Parathyroid adenoma (tissue), 2 donors: ENCODE results near the gene CADPS2.

ENCODE experiments used
- H2AFZ ChIP-seq: fragments of 300-600 bp; sonication (generic); one replicate; pipeline ENCODE4 v1.7.0; 2017; ENCODE audit warnings: antibody characterized with exemption, mild to moderate bottlenecking
- H3K27ac ChIP-seq: fragments of 300-600 bp; sonication (generic); one replicate; pipeline ENCODE4 v1.7.0; 2017
- H3K27me3 ChIP-seq: fragments of 300-600 bp; sonication (generic); one replicate; pipeline ENCODE4 v1.7.0; 2017; ENCODE audit warnings: low read length; ENCODE audit not compliant: control insufficient read depth, insufficient read depth
- H3K36me3 ChIP-seq: fragments of 300-600 bp; sonication (generic); one replicate; pipeline ENCODE4 v1.7.0; 2017; ENCODE audit warnings: low read length; ENCODE audit not compliant: control insufficient read depth, insufficient read depth
- H3K4me1 ChIP-seq: fragments of 300-600 bp; sonication (generic); one replicate; pipeline ENCODE4 v1.7.0; 2017; ENCODE audit warnings: control low read depth
- H3K4me2 ChIP-seq: fragments of 300-600 bp; sonication (generic); one replicate; pipeline ENCODE4 v1.7.0; 2017; ENCODE audit warnings: low read length
- H3K4me3 ChIP-seq: fragments of 300-600 bp; sonication (generic); one replicate; pipeline ENCODE4 v1.7.0; 2017; ENCODE audit warnings: low read depth, low read length
- H3K79me2 ChIP-seq: fragments of 300-600 bp; sonication (generic); one replicate; pipeline ENCODE4 v1.7.0; 2017; ENCODE audit warnings: control low read depth
- H3K9ac ChIP-seq: fragments of 300-600 bp; sonication (generic); one replicate; pipeline ENCODE4 v1.7.0; 2017; ENCODE audit warnings: mild to moderate bottlenecking
- H3K9me3 ChIP-seq: fragments of 300-600 bp; sonication (generic); one replicate; pipeline ENCODE4 v1.7.0; 2017; ENCODE audit warnings: low read length; ENCODE audit not compliant: control insufficient read depth
- TF ChIP-seq, protein P1 (sequence below): fragments of 300-600 bp; sonication (generic); IDR thresholded peaks from one replicate; pipeline ENCODE4 v1.7.0; 2017; ENCODE audit warnings: antibody characterized with exemption, mild to moderate bottlenecking
- donor health status: primary hyperparathyroidism.

CADPS2 gene

DNA sequence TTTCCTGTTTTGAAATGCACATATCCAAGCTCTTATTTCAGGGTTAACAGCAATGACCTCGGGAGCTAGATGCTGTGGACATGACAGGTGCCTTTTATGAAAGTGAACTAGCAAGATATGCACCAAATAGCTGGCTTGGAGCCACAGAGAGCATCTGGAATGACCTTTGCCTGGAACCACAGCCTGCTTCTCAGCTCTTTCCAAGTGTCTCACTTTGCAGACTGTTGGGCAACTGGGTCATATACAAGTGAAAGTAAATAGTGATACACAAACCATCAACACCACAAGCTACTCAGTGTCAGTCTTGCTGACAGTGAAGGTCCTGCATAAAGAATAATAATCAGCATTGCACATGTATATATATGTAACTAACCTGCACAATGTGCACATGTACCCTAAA, 370.9 kb downstream of the CADPS2 start:
- Histone ChIP-seq H2AFZ (no peak overlapping the region), H3K79me2 (no peaks in the 10 kb centered on the region), H3K4me2 (no peak overlapping the region), H3K4me1 (no peaks in the 10 kb centered on the region), H3K27ac (no peak overlapping the region), H3K4me3 (no peak overlapping the region), H3K9me3 (no peaks in the 10 kb centered on the region), H3K9ac (no peak overlapping the region), H3K36me3 (no peaks in the 10 kb centered on the region), H3K27me3 (no peaks in the 10 kb centered on the region)
- TF ChIP-seq, protein P1, sequence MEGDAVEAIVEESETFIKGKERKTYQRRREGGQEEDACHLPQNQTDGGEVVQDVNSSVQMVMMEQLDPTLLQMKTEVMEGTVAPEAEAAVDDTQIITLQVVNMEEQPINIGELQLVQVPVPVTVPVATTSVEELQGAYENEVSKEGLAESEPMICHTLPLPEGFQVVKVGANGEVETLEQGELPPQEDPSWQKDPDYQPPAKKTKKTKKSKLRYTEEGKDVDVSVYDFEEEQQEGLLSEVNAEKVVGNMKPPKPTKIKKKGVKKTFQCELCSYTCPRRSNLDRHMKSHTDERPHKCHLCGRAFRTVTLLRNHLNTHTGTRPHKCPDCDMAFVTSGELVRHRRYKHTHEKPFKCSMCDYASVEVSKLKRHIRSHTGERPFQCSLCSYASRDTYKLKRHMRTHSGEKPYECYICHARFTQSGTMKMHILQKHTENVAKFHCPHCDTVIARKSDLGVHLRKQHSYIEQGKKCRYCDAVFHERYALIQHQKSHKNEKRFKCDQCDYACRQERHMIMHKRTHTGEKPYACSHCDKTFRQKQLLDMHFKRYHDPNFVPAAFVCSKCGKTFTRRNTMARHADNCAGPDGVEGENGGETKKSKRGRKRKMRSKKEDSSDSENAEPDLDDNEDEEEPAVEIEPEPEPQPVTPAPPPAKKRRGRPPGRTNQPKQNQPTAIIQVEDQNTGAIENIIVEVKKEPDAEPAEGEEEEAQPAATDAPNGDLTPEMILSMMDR = no peak

DNA sequence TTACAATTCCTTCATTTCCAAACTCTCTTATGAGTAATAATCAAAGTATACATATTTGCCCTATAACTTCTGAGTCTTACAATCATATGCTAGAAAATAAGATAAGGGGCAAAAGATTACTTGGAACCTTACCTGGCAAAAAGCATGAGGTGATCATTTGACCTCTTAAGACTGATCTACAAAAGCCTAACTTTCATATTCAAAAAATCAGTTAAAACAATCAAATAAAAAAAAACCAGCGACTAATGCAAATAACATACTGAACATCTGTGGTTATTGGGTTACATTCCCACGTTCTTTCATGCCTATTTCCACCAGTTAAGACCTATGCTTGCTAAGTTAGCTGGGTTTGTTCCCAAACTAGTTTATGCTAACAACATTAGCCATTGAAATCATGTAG, 375.0 kb downstream of the CADPS2 start:
- Histone ChIP-seq H3K36me3 (no peaks in the 10 kb centered on the region), H3K79me2 (no peaks in the 10 kb centered on the region), H3K4me3 (no peak overlapping the region), H3K27me3 (no peaks in the 10 kb centered on the region), H3K4me1 (no peaks in the 10 kb centered on the region), H3K4me2 (no peak overlapping the region), H2AFZ (no peak overlapping the region), H3K27ac (no peak overlapping the region), H3K9me3 (no peaks in the 10 kb centered on the region), H3K9ac (no peak overlapping the region)
- TF ChIP-seq, protein P1 = no peak

DNA sequence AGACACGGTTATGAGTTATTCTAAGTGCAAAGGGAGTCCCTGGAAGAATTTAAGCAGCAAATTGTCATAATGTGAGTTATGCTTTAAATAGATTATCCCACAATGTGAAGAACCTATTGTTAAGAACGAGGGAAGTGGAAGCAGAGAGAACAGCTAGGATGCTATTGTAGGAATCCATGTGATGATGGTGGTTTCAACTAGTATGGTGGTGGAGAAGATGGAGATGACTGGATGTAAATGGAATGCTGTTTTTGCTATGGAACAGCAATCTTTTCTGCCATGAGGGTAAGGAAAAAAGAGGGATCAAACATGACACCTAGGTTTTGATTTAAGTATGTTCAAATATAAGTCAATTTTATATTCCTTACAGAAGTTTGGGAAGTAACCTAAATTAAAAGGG, 378.7 kb downstream of the CADPS2 start:
- Histone ChIP-seq H3K27me3 (no peaks in the 10 kb centered on the region), H3K9ac (no peak overlapping the region), H3K27ac (no peak overlapping the region), H3K9me3 (no peaks in the 10 kb centered on the region), H3K4me2 (no peak overlapping the region), H3K36me3 (no peaks in the 10 kb centered on the region), H3K79me2 (no peaks in the 10 kb centered on the region), H2AFZ (no peak overlapping the region), H3K4me1 (no peaks in the 10 kb centered on the region), H3K4me3 (no peak overlapping the region)
- TF ChIP-seq, protein P1 = no peak

DNA sequence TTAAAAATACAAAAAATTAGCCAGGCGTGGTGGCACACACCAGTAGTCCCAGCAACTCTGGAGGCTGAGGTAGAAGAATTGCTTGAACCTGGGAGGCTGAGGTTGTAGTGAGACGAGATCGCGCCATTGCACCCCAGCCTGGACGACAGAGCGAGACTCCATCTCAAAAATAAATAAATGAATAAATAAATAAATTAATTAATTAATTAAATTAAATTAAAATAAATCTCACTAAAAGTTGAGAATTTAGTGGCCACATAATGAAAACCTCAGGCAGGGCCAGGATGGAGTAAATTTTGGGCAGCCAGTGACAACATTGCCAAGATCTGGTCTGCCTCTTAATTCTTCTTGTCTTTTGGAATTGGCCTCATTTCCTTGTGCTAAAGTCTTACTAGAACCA, 394.3 kb downstream of the CADPS2 start:
- Histone ChIP-seq H3K4me3 (no peak overlapping the region), H3K36me3 (no peaks in the 10 kb centered on the region), H3K27me3 (no peaks in the 10 kb centered on the region), H2AFZ (no peak overlapping the region), H3K9ac (no peak overlapping the region), H3K27ac (no peak overlapping the region), H3K79me2 (no peaks in the 10 kb centered on the region), H3K4me1 (no peaks in the 10 kb centered on the region), H3K9me3 (no peaks in the 10 kb centered on the region), H3K4me2 (no peak overlapping the region)
- TF ChIP-seq, protein P1 = no peak

DNA sequence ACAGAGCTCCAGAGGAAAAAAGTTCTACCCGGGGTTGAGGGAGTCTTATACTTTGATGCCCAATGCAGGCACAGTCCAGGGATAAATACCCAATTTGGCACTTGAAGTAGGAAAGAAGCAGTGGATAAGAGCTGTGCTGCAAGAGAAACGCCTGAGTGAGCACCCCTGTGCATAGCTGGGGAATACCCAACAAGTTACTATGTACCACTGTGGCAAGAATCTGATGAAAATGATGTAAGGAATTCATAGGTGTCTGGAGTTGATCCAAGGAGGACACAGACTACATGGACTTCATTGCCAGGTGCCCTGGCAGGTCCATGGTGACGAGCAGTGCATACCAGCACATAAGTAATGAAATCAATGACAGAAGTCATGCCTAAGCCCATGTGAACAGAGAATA, 398.0 kb downstream of the CADPS2 start:
- no peak overlapping the region for H3K27ac ChIP-seq
- H3K79me2 ChIP-seq = no peaks in the 10 kb centered on the region
- no peak overlapping the region for H3K4me2 ChIP-seq
- TF ChIP-seq, protein P1 = no peak
- H3K9ac ChIP-seq = no peak overlapping the region
- no peaks in the 10 kb centered on the region for H3K4me1 ChIP-seq
- H3K27me3 ChIP-seq = no peaks in the 10 kb centered on the region
- no peak overlapping the region for H2AFZ ChIP-seq
- no peak overlapping the region for H3K4me3 ChIP-seq
- H3K9me3 ChIP-seq = no peaks in the 10 kb centered on the region
- H3K36me3 ChIP-seq = no peaks in the 10 kb centered on the region
